Measurements from ENCODE around the gene COG7. TPM values are rescaled to one million over a fixed set of nuclear protein-coding genes. Genes with fewer than 3 reads are reported as not detected.
A peak's percentile ranks its signal among the peaks of the same experiment; 100 is the strongest.

Gene COG7
- total RNA-seq, 2 donors from 2014 or later: 31.4 to 40.0 TPM

DNA sequence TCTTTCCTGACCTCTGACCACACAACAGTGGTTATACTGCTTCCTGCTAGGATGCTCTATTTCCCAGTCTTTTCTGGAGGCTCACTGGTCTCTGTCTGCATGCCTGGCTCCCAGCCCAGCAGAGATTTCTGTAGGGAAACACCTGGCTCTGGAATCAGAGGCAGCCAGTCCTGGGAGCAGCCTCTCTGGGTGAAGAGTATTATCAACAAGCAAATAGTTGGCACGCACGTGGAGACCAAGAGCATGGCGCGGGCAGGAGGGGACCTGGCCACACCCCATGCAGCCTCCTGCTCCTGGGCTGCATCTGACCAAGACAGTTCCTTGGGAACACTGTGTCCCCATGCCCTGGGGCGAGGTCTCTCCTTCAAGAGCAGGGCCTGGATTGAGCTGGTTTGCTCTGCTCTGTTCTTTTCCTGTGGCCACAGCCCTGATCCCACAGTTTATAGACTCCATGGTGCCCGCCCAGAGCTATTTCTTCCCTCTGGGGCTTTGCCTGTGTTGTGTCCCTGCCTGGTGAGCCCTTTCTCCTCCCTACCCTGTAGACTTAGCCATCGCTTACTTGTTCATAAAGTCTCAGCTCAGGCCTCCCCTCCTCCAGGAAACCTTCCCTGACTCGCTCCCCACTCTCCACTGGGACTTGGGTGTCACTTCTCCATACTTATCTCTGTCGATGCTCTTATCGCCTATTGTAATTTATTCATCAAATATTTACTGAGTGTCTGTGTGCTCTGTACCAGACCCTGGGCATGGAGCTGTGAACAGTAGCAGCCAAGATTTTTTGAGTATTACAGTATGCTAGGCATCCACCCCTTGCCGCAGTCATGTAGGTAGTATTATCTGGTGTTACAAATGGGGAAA lies 90.3 kb downstream of the COG7 start:
- intact Hi-C loops (cut with DNase I): no loop called here
- Histone ChIP-seq H3K9ac (ENCODE audit: low read depth in 2 of 2, low read length in 2 of 2) (peak overlapping the region in 1 of 2 donors; percentile 76), H3K27ac (peak overlapping the region; percentile 81), H3K4me1 (peaks cover 10% of the 10 kb centered on the region), H3K27me3 (no peaks in the 10 kb centered on the region), H3K9me3 (no peaks in the 10 kb centered on the region), H3K36me3 (no peaks in the 10 kb centered on the region), H3K4me3 (no peak overlapping the region)
- peak; percentile 92 for DNase-seq
- TF ChIP-seq, protein P1, sequence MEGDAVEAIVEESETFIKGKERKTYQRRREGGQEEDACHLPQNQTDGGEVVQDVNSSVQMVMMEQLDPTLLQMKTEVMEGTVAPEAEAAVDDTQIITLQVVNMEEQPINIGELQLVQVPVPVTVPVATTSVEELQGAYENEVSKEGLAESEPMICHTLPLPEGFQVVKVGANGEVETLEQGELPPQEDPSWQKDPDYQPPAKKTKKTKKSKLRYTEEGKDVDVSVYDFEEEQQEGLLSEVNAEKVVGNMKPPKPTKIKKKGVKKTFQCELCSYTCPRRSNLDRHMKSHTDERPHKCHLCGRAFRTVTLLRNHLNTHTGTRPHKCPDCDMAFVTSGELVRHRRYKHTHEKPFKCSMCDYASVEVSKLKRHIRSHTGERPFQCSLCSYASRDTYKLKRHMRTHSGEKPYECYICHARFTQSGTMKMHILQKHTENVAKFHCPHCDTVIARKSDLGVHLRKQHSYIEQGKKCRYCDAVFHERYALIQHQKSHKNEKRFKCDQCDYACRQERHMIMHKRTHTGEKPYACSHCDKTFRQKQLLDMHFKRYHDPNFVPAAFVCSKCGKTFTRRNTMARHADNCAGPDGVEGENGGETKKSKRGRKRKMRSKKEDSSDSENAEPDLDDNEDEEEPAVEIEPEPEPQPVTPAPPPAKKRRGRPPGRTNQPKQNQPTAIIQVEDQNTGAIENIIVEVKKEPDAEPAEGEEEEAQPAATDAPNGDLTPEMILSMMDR (IDR thresholded peaks at IDR 0.05): no peak

DNA sequence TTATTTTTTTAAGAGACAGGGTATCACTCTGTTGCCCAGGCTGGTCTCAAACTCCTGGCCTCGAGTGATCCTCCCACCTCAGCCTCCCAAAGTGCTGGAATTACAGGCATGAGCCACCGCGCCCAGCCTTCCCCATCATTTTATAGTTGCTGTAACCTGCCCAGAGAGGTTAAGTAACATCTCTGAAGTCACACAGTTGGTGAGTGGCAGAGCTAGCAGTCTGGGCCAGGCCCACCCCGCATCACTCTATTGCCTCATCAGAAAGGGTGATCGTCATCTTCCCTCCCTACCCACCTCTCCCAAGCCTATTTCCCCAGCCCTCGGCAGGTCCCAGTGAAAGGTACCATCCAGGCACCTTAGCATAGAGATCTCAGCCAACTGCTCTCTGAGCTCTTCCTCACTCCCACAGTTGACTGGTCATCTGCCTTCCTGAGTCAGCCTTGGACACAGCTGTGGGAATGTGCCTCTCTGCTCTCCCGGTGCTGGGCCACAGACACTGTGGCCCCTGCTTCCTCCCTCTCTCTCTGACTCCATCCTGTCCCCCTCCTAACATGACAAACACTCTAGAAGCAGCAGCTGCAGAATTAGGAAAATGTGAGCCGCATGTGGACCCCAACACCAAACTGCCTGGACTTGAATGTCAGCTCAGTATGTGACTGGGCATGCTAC lies 93.8 kb downstream of the COG7 start:
- Histone ChIP-seq H3K36me3 (no peaks in the 10 kb centered on the region), H3K4me1 (peaks cover 10% of the 10 kb centered on the region), H3K9ac (ENCODE audit: low read depth in 2 of 2, low read length in 2 of 2) (no peak overlapping the region), H3K9me3 (no peaks in the 10 kb centered on the region), H3K4me3 (no peak overlapping the region), H3K27me3 (no peaks in the 10 kb centered on the region), H3K27ac (no peak overlapping the region)
- no peak for DNase-seq
- intact Hi-C loops (cut with DNase I): no loop called here
- TF ChIP-seq, protein P1 (IDR thresholded peaks at IDR 0.05): no peak

DNA sequence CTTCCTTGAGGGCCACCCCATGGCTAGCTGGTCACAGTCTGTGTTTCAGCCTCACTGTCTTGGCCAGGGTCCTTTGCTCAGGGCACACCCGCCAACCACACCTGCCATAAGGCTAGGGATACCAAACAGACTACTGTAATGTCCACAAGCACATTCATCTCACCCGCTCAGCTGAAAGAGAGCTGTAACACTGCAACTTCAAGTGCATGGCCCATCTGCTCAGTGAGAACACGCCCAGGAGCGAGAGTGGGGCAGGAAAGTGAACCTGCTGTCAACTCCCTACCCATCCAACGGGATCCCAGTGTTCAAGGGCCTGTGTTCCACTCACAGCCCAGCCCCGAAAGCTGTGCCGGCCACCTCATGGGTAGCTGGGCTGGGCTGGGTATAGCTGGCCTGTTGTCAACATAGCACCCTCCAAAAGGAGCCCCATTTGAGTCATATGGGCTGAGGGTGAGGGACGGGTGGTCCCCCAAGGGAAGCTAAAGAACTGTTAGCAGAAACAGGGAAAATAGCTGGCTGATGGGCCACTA lies 95.2 kb downstream of the COG7 start:
- intact Hi-C loops (cut with DNase I): no loop called here
- Histone ChIP-seq H3K4me1 (peaks cover 5% of the 10 kb centered on the region), H3K4me3 (no peak overlapping the region), H3K36me3 (no peaks in the 10 kb centered on the region), H3K27ac (no peak overlapping the region), H3K9me3 (no peaks in the 10 kb centered on the region), H3K9ac (ENCODE audit: low read depth in 2 of 2, low read length in 2 of 2) (no peak overlapping the region), H3K27me3 (no peaks in the 10 kb centered on the region)
- DNase-seq: no peak
- TF ChIP-seq, protein P1 (IDR thresholded peaks at IDR 0.05): no peak

DNA sequence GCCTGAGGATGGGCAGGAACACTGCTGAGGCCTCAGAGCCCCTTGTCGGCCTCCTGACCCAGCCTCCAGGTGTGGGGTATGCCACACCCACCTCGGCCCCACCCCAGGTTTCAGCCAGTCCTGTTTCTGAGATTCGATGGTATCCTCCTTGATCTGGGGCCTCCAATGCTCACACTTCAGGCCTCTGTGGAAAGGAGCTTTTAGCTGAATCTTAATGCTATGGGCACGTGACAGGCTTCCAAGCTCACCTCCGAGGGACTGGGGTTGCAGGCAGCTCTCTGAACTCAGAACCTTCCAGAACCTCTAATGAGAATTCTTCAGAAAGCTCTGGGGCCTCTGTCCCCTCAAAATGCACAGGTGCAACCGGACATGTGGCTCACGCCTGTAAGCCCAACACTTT lies 96.0 kb downstream of the COG7 start:
- Histone ChIP-seq H3K36me3 (no peaks in the 10 kb centered on the region), H3K9ac (ENCODE audit: low read depth in 2 of 2, low read length in 2 of 2) (no peak overlapping the region), H3K9me3 (no peaks in the 10 kb centered on the region), H3K4me1 (peaks cover 2% of the 10 kb centered on the region), H3K27ac (no peak overlapping the region), H3K27me3 (no peaks in the 10 kb centered on the region), H3K4me3 (no peak overlapping the region)
- DNase-seq: no peak
- TF ChIP-seq, protein P1 (IDR thresholded peaks at IDR 0.05): no peak
- intact Hi-C loops (cut with DNase I): no loop called here

DNA sequence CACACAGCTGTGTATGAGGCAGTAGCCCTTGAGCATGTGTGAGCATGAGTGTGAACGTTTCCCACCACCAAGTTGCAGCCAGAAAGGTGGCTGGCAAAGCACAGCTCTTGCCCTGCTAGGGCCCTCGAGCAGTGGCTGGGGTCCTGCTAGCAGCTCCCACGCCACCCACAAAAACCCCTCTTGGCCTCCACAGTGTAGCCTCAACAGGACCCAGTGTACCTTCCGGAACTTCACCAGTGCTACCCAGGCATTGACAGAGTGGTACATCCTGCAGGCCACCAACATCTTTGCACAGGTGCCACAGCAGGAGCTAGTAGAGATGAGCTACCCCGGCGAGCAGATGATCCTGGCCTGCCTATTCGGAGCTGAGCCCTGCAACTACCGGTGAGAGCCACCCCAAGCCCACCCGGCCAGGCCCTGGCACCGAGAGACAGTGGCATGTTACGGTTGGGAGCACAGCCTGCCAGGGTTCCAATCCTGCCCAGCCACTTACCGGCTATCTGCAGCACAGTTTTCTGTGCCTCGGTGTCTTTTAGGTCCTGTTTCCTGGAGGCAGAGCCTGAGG lies 97.8 kb downstream of the COG7 start:
- TF ChIP-seq, protein P1 (IDR thresholded peaks at IDR 0.05): no peak
- Histone ChIP-seq H3K27ac (no peak overlapping the region), H3K4me3 (no peak overlapping the region), H3K36me3 (no peaks in the 10 kb centered on the region), H3K4me1 (peaks cover 5% of the 10 kb centered on the region), H3K9me3 (no peaks in the 10 kb centered on the region), H3K27me3 (no peaks in the 10 kb centered on the region), H3K9ac (ENCODE audit: low read depth in 2 of 2, low read length in 2 of 2) (no peak overlapping the region)
- intact Hi-C loops (cut with DNase I): no loop called here
- no peak for DNase-seq
